KMS-11 (cell line): ENCODE data around the gene IFITM2.
"Not testable (repeated sequence)": the region's sequence is repeated elsewhere in the genome, so short reads cannot be mapped to it uniquely, and the experiment has no call there.

Experiments used
- H2AFZ ChIP-seq: fragments of 200-600 bp; sonication (generic); 2 replicates; pipeline ENCODE4 v1.6.1; 2016; ENCODE audit warnings: antibody characterized with exemption, mixed run types, low read depth
- H3K27ac ChIP-seq: fragments of 200-600 bp; sonication (generic); 2 replicates; pipeline ENCODE4 v1.6.1; 2016; ENCODE audit warnings: mild to moderate bottlenecking, mixed run types
- H3K27me3 ChIP-seq: fragments of 200-600 bp; sonication (generic); 2 replicates; pipeline ENCODE4 v1.6.1; 2017; ENCODE audit warnings: mild to moderate bottlenecking, low read depth, mixed run types, moderate library complexity; ENCODE audit not compliant: insufficient read depth
- H3K36me3 ChIP-seq: fragments of 200-600 bp; sonication (generic); 2 replicates; pipeline ENCODE4 v1.6.1; 2017; ENCODE audit warnings: mild to moderate bottlenecking, mixed run types; ENCODE audit not compliant: insufficient read depth
- H3K4me1 ChIP-seq: fragments of 200-600 bp; sonication (generic); 2 replicates; pipeline ENCODE4 v1.6.1; 2016; ENCODE audit warnings: mild to moderate bottlenecking, low read depth, mixed run types; ENCODE audit not compliant: poor library complexity, severe bottlenecking
- H3K4me2 ChIP-seq: fragments of 200-600 bp; sonication (generic); 2 replicates; pipeline ENCODE4 v1.7.0; 2016; ENCODE audit warnings: mild to moderate bottlenecking, mixed run types
- H3K4me3 ChIP-seq: fragments of 200-600 bp; sonication (generic); IDR thresholded peaks from 2 replicates; pipeline ENCODE4 v1.6.1; 2017; ENCODE audit warnings: low read depth, low read length, mixed read lengths; ENCODE audit not compliant: insufficient read depth
- H3K79me2 ChIP-seq: fragments of 200-600 bp; sonication (generic); 2 replicates; pipeline ENCODE4 v1.6.1; 2016; ENCODE audit warnings: low read depth, mixed run types; ENCODE audit not compliant: insufficient read depth
- H3K9ac ChIP-seq: fragments of 200-600 bp; sonication (generic); 2 replicates; pipeline ENCODE4 v1.6.1; 2016; ENCODE audit warnings: mild to moderate bottlenecking, mixed run types
- H4K20me1 ChIP-seq: fragments of 200-600 bp; sonication (generic); 2 replicates; pipeline ENCODE4 v1.6.1; 2016; ENCODE audit warnings: mild to moderate bottlenecking, mixed run types; ENCODE audit not compliant: insufficient read depth
- CTCF ChIP-seq: fragments of 200-600 bp; sonication (generic); conservative IDR thresholded peaks from 2 replicates; pipeline ENCODE4 v1.6.1; 2017; ENCODE audit warnings: low read depth, mild to moderate bottlenecking, antibody characterized with exemption, low read length, moderate library complexity, mixed read lengths

The IFITM2 gene

GRCh38 chr11:305844-306211 is 1.8 kb upstream of the IFITM2 start:
- Histone ChIP-seq H4K20me1 (no peaks in the 10 kb centered on the region), H3K4me3 (no peak overlapping the region), H3K4me2 (no peak overlapping the region), H3K9ac (no peak overlapping the region), H3K4me1 (no peaks in the 10 kb centered on the region), H3K79me2 (no peaks in the 10 kb centered on the region), H3K27ac (no peak overlapping the region), H3K27me3 (peaks cover 44% of the 10 kb centered on the region), H3K36me3 (no peaks in the 10 kb centered on the region), H2AFZ (no peak overlapping the region)
- no peak for TF ChIP-seq CTCF

GRCh38 chr11:306645-307371 is 808 bp upstream of the IFITM2 start:
- no peaks in the 10 kb centered on the region for H3K79me2 ChIP-seq
- TF ChIP-seq CTCF: no peak
- H2AFZ ChIP-seq: no peak overlapping the region
- no peaks in the 10 kb centered on the region for H3K36me3 ChIP-seq
- H4K20me1 ChIP-seq: no peaks in the 10 kb centered on the region
- no peaks in the 10 kb centered on the region for H3K4me1 ChIP-seq
- no peak overlapping the region for H3K27ac ChIP-seq
- H3K4me2 ChIP-seq: no peak overlapping the region
- H3K4me3 ChIP-seq: no peak overlapping the region
- no peak overlapping the region for H3K9ac ChIP-seq
- H3K27me3 ChIP-seq: peaks cover 42% of the 10 kb centered on the region

GRCh38 chr11:308740-309665 is 1.4 kb downstream of the IFITM2 start:
- H3K79me2 ChIP-seq, H3K36me3 ChIP-seq, H4K20me1 ChIP-seq, H3K9ac ChIP-seq, H3K4me3 ChIP-seq, H2AFZ ChIP-seq, H3K4me2 ChIP-seq, H3K4me1 ChIP-seq, H3K27ac ChIP-seq: not testable (repeated sequence)
- peaks cover 51% of the 10 kb centered on the region for H3K27me3 ChIP-seq

GRCh38 chr11:309979-310572 is 2.5 kb downstream of the IFITM2 start:
- not testable (repeated sequence) for H3K4me3 ChIP-seq, H4K20me1 ChIP-seq, H3K4me2 ChIP-seq, H3K27ac ChIP-seq, H3K79me2 ChIP-seq, H2AFZ ChIP-seq, H3K36me3 ChIP-seq, H3K9ac ChIP-seq
- Histone ChIP-seq H3K4me1 (peaks cover 12% of the 10 kb centered on the region), H3K27me3 (peaks cover 51% of the 10 kb centered on the region)

- H3K27ac ChIP-seq, H2AFZ ChIP-seq, H3K9ac ChIP-seq, H4K20me1 ChIP-seq, H3K4me2 ChIP-seq, H3K36me3 ChIP-seq, H3K79me2 ChIP-seq, H3K4me3 ChIP-seq: not testable (repeated sequence)
- Histone ChIP-seq H3K4me1 (peaks cover 12% of the 10 kb centered on the region), H3K27me3 (peaks cover 43% of the 10 kb centered on the region)
Observed at GRCh38 chr11:311013-311748, 3.6 kb downstream of the IFITM2 start.
